GM21529 (cell line): ENCODE measurements around the gene ARHGEF33.

Experiments
- ATAC-seq: cut with Tn5 transposase; IDR thresholded peaks from one replicate; pipeline ENCODE4 v1.9.1; 2021; ENCODE audit not compliant: unreplicated experiment

The ARHGEF33 gene

DNA sequence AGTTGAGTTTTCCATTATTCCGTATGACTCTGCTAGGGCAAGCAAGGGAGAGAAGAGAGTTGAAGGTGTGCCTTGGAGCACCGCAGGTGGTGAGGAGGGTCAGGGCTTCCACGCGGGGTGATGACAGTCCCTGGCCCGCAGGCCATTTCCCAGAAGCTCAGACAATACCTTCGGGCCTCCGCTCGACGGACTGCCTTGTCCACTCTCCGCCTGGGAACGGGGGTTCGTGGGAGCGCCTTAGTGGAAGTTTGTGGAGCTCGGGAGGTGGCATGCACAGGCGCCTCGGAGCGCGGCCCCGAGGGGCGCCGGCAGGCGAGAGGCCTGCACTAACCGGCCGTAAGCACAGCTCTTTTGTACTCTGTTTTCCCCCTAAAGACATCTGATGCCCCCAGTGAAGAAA, 69.8 kb downstream of the ARHGEF33 start:
- no peak for ATAC-seq

DNA sequence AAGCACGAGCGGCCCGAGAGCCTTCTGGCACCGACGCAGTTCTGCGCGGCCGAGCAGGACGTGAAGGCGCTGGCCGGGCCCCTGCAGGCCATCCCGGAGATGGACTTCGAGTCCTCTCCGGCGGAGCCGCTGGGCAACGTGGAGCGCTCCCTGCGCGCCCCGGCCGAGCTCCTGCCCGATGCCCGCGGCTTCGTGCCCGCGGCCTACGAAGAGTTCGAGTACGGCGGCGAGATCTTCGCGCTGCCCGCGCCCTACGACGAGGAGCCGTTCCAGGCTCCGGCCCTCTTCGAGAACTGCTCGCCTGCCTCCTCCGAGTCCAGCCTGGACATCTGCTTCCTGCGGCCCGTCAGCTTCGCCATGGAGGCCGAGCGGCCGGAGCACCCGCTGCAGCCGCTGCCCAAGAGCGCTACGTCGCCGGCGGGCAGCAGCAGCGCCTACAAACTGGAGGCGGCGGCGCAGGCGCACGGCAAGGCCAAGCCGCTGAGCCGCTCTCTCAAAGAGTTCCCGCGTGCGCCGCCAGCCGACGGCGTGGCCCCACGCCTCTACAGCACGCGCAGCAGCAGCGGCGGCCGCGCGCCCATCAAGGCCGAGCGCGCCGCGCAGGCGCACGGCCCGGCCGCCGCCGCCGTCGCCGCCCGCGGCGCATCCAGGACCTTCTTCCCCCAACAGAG, 70.4 kb downstream of the ARHGEF33 start:
- peak; percentile 49 for ATAC-seq

DNA sequence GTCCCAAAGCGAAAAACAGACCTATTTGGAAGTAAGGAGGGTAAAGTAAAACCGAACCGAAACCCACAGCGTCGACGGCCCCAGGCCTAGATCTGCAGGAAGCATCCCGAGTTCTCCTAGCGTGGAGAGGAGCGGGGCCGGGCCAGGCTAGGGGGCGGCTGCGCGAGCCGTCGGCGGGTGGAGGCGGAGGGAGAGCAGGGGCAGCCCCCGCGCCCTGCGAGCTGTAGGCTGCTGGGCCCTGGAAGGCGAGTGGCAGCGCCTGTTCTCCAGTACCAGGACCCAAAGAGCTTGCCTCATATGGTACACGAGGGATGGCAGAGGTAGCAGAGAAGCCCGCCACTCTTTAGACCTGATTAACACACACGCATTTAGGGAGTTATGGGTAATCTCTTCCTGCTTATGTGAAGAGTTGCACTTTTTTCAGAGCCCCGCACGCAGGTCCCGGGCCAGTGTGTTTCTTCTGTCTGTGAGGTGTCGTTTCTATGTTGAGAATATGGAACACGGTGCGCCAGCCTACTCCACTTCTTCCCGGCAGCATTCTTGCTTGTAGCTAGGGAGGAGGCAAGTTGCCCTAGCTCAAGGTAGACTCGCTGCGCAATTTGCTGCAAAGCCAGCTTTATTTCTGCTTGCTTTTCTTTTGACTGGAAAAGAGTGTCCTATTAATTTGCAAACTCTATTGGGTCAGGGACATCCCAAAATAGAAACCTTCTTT, 71.1 kb downstream of the ARHGEF33 start:
- ATAC-seq, result no peak

DNA sequence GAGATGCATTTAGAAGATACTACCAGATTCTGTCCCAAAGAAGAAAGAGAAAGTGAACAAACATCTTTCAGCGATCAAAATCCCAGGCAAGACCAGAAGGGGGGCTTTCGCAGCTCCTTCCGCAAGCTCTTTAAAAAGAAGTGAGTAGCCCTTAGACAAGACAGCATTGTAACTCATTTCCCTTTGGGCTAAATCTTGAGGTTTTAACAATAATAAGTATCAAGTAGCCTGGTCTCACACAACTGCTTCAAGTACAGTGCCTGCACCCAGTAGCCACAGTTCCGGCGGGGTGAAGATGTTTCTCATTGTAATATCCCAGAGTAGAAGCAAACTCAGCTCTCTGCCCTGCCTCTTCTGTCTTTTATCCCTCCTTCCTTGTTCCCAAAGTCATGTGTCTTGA, 76.3 kb downstream of the ARHGEF33 start:
- no peak for ATAC-seq

DNA sequence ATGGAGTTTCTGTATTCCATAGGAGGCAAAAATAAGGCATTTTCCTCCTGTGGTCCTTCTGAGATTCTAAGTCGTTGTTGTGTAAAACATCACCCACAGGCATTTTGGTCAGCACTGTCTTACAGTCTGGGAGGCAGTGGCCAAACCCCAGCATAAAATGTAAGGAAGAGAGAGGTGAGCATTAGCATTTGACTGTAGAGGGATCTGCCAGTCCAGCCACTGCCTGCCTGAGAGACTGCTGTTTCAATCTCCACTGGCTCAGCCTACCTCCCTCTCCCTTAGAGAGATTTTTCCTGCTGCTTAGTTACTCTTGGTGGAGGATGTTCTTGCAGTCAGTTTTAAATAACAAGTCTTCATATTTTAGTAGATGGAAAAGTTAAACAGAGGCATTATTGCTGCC, 77.0 kb downstream of the ARHGEF33 start:
- no peak for ATAC-seq

DNA sequence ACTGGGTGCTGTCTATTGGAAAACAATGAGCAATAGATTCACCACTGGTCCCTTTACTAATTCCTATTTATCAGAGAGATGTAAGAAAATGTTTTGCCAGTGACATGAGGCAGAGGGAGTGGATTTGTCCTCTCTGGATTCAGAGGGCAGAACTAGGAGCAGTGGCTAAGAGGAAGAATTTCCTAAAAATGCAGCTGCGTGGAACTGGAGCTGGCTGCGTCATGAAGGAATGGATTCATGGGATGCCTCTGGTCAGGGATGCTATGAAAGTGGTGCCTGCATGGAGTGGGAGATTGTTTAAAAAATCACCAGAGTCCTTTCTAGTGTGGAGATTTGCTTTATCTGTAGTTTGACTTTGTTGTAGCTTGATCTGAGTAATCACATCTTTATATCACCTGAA, 78.3 kb downstream of the ARHGEF33 start:
- ATAC-seq, result no peak

DNA sequence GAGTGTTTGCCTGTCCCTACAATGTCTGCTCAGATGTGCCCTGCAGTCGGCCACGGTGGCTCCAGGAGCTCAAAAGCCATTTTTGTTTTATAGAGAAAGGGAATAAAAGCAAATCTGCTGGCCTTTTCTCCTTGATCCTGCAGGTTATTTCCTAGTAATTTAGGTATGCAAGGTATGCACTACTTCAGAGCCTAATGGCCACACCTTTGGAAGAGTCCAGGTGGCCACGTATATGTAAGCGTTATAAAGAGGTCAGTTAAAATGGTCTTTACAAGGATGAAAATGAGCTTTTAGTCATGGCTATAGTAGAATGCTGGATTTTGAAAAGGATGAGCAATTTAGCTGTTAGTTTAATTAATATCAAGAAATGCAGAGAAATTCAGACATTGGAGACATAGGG, 81.7 kb downstream of the ARHGEF33 start:
- ATAC-seq, result no peak

DNA sequence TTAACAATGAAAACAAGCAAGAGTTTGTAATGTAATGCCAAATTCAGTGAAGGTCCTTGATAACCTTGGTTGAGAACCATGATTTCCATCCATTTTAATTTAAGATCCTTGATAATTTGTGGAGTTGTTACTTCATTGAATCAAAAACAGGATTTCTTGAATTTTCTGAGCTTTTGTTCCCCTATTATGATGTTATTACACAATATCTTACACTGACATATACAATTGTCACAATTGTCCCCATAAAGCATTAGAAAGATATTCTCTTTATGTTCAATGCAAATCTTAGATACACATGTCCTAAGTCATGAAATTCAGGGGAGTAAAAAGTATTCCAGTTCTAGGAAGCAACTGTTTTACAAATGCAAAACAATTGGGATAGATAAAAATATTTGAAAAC, 83.6 kb downstream of the ARHGEF33 start:
- no peak for ATAC-seq

DNA sequence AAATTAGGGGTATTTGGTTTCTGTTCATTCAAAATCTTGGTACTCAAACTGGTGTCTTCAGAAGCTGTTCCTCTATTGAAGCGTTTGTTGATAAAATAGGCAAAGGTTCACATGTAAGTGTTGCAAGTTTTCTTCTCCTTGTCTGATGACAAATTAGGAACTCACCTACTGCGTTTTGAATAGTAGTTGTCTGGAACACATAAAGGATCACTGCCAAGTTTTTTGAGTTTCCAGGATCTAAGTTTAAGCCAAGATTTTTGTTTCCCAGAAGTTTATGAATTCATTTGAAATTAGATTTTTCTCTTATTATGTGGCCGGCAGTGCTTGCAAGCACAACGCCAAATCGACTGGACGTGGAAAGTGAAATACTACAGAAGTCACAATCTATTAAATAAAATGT, 85.4 kb downstream of the ARHGEF33 start:
- ATAC-seq, result no peak

DNA sequence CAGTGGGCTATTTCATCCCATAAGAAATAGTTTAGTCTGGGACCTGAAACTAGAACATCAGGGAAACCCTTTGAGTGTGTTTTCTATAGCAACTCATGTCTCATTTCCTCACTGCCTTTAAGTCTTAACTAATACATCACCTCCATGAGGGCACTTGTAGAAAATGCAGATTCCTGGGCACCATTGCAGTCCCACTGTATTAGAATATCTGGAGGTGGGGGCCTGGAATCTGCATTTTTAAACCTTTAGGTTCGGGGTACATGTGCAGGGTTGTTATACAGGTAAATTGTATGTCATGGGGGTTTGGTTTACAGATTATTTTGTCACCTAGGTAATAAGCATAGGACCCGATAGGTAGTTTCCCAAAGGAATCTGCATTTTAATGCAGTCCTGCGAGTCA, 87.4 kb downstream of the ARHGEF33 start:
- ATAC-seq, result no peak

DNA sequence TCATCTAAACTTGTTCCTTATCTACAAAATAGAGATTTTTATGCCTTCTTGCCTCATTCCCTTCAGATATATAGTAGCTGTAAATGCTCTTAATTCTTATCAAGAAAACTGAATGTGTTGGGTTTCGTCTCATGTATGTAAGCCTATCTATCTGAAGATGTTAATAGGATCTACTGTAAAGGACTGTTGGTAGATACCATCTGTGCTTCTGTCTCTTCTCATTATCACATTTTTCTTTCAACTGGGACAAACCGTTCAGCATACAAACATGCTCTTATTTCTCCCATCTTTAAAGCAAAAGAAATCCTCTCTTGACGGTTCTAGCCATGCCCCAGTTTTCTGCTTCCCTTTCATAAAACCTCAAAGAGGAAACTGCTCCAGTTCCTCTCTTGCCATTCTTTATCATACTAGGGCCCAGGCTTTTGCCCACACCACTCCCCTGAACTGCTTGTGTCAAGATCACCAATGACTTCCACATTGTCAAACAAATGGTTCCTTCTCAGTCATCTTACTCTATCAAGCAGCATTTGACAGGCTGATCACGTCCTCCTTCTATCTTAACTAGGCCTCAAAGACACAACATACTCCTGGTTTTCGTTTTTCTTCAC, 88.7 kb downstream of the ARHGEF33 start:
- no peak for ATAC-seq

DNA sequence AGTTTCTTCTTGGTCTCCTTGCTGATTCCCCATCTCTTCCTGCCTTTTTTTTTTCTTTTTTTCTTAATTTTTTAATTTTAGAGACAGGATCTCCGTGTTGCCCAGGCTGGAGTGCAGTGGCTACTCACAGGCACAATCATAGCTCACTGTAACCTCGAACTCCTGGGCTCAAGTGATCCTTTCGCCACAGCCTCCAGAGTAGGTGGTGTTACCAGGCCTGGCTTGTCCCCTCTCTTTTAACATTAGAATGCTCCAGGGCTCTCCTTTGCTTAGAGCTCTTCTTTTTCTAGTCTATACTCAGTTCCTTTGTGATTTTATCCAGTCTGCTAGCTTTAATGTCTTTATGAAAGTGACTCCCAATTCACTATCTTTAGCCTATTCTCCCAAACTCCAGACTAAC, 89.2 kb downstream of the ARHGEF33 start:
- no peak for ATAC-seq

DNA sequence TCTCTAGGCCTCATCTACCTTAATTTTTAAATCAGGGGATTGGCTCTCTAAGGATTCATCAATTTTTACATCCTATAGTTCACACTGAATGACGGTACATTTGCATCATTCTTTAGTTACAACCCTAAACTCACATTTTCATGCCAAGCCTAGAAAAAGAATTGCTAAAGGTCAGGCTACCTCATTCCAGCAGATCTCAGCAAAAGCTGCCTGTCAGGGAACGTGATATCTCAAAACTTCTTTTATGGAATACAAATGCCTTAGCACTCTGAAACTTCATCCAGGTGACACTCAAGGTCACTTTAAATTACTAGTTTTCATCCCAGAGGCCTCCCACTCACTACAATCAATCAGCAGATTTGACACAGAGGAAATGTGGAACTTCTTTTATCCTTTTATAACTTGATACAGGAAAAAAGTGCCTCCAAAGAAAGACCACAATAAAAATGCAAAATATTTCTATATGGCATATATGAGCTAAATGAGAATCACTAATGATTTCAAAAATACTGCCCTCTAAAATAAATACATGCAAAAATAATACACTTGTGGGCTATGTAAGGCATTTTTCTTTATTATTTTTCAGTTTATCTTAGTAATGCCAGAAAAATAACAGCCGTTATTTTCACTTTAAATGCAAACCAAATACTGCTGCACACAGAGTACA, 91.5 kb downstream of the ARHGEF33 start:
- ATAC-seq, result no peak

DNA sequence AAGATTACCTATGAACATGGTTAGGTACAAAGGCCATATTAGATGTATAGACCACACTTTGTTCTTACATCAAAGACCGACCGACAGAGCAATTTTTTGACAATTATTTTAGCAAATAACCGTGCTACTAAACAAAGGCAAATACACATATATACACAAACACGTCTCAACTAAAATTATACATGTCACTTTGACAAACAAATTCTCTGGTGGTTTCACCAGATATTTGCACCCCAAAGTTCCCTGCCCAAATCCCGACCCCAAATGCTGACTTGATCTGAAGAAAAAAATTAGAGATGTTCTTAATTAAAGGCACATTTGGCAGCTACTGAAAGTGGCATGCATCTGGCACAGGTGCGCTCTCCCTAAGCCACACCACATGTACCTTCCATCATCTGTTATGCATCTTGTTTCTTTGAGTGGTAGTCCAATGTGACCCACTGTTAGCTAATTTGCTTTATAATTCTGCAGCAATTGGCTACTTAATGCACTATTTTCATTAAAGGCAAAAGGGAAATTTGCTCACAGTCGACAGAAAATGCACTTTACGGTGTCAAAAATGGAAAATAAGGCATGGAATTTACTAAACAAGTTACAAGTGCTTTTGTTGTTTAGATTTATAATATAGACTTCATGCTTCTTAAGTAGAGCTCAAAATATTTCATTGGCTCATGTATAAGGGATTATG, 92.1 kb downstream of the ARHGEF33 start:
- no peak for ATAC-seq

DNA sequence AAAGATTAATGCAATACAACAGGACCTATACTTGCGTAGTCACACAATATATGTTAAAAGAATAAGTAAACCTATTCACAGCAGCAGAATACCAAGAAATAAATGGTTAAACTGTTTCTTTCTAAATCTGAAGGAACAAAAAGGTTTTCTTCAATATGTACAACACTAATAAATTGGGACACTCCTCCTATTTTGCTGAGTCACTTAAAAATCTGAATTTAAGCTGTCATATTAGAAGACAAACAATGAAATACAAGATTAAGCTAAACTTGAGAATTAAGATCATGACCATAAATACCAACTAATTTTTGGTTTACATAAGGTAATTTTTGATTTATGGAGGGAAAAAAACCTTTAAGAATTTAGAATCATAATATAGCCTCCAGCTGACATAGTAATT, 92.8 kb downstream of the ARHGEF33 start:
- ATAC-seq, result no peak

DNA sequence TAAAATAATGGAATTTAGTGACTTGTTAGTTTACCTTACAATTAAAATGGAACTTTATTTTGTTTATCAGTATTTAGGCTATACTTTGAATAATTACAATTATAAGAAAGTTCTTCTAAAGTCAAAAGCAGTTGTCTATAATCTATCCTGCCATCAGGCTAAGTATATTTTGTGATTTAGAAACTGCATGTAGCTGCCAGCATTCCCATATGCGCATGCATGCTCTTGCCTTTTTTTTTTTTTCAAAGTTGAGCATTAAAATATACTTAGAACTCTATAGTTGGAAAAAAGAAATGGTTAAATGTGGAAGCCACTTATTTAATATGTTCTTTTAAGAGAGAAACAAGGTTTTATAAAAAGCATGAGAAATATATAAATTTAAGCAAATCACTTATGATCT, 99.0 kb downstream of the ARHGEF33 start:
- no peak for ATAC-seq

DNA sequence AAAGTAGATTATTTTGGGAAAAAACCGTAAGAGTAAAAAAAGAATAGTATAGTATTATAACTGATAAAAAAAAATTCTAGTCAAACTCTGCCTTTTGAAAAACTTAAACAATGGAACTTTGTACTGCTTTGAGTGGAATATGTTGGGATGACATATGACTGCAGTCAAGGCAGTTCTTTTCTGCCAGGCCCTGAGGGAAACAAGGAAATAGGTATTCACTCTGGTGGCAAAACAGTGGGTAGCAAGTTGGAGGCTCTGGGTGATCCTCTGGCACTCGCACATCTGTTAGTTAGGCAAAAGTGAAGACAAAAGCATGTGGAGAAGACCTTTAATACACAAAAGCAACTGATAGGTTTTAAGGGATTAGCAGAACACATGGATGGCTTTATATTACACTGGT, 102.2 kb downstream of the ARHGEF33 start:
- ATAC-seq, result no peak

DNA sequence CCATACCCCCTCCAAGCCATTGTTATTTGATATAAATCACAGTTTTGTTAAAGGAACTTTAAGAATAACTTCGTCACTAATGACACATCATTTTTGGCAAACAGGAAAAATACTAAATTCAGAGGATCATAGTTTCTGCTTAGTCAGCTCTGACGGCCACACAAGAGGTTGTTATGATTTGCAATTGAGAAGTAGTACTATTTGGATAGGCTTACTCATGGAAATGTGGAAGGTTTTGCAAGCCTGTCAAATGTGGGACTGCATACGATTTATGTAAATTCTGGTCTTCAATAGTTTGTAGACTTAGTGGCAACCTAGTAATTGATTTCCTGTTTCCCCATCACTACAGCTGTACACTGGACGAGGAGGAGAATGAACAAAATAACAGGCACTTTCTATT, 108.1 kb downstream of the ARHGEF33 start:
- ATAC-seq, result no peak

DNA sequence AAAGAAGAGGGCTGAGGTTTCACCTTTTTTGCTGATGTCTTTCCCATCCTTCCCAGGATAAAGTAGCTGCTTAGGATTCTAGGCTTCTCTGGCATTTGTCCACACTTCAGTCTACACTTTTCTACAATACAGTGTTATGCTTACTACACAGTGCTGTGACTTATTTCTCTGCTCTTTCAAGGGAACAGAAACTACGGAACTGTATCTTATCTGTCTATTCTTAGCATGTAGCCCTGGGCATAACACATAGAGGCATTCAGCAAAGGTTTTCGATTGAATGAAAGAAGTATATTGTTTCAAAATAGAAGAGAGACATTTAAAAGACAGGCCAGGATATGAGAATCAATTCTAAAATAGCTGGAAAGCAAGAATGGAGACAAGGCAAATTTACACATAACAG, 110.9 kb downstream of the ARHGEF33 start:
- no peak for ATAC-seq

DNA sequence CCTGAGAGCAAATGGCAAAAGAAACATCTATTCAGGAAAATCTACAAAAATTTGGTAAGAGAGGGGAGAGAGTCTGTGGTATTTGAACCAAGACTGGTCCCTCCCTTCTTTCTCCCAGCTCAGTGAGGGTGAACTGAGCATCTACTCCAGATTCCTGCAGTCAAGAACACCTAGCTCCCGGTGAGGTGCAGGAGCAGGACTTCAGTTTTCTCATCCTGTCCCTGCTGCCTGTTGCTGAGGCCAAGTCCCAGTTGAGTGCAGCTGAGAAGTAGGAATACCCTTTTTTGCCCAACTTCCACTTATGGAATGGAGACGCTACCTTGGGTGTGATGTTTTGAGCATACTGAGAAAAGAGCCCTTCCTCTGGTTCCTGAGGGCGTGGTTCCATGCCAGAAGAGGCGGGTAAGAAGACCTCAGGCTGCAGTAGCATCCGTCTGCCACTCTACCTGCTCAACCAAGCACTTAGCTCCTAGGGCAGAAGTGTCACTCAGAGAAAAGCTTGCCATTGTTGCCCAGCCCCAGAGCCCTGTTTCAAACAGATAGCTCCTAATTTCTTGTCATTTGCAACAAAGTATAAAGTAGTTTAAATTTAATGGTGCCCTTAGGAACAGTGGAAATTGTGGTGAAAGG, 118.3 kb downstream of the ARHGEF33 start:
- ATAC-seq, result no peak

DNA sequence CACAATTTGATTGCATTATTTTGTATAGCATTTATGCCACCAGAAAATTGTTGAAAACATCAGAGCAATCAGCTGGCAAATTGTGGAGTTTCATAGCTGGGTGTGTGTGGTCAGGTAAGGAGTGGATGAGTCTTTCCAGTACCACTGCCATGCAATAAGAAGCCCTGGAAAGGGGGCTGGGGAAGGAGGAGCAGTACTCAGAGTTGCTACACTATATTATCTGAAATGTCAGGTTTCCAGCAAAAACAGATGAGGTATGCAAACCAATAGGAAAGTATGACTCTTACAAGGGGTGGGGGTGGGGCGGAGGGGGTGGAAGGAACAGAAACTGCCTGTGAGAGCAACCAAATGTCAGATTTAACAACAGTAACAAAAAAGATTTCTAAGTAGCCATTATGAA, 119.0 kb downstream of the ARHGEF33 start:
- no peak for ATAC-seq
